HepG2 (cell line): ENCODE data around the gene CGREF1. TPM values are rescaled to one million over a fixed set of nuclear protein-coding genes. Genes with fewer than 3 reads are reported as not detected.

Source experiments
- ATAD3A ChIP-seq: sonication (generic); formaldehyde crosslinking; IDR thresholded peaks from 2 replicates; pipeline ENCODE4 v1.4.0; 2020; ENCODE audit warnings: missing genetic modification reagents
- DPF2 ChIP-seq: sonication (generic); formaldehyde crosslinking; IDR thresholded peaks from 2 replicates; pipeline ENCODE4 v1.4.0; 2020; ENCODE audit warnings: mild to moderate bottlenecking, low read depth, missing genetic modification reagents, borderline replicate concordance
- HDAC6 ChIP-seq: fragments of 200-600 bp; sonication (generic); IDR thresholded peaks from 2 replicates; pipeline ENCODE4 v1.7.0; 2017; ENCODE audit warnings: mild to moderate bottlenecking, antibody characterized with exemption, low read length, low read depth
- NFIC ChIP-seq: IDR thresholded peaks from 2 replicates; pipeline ENCODE4 v1.6.1; 2012; ENCODE audit warnings: mild to moderate bottlenecking, low read length, inconsistent platforms
- PPARG ChIP-seq: conservative IDR thresholded peaks from 2 replicates; pipeline ENCODE4 v1.6.1; 2016; ENCODE audit warnings: missing biosample characterization, missing genetic modification reagents
- RORA ChIP-seq: sonication (generic); formaldehyde crosslinking; IDR thresholded peaks from 2 replicates; pipeline ENCODE4 v1.5.0; 2020; ENCODE audit warnings: mild to moderate bottlenecking, missing genetic modification reagents, moderate library complexity
- ZNF326 ChIP-seq: sonication (generic); formaldehyde crosslinking; IDR thresholded peaks from 2 replicates; pipeline ENCODE4 v1.4.0; 2020; ENCODE audit warnings: missing genetic modification reagents, borderline replicate concordance
- polyA plus RNA-seq, 8 experiments: library from polyadenylated mRNA; depleted of rRNA in 3 of 8; stranded (reverse) in 7 of 8; unstranded in 1 of 8; fragments of >200 nt; fragmentation: Illumina TruSeq in 4 of 8; extraction: Trizol in 4 of 8; gene quantifications; 2 replicates each; pipeline versions ENCODE4 v1.2.1 to v1.2.3, GENCODE V29; 2011 to 2016; ENCODE audit warnings: low read depth in 4 of 8, missing spikeins in 1 of 8, mixed read lengths in 1 of 8; ENCODE audit not compliant: insufficient read depth in 1 of 8
- total RNA-seq, 5 experiments: library from RNA; depleted of rRNA; stranded (reverse); fragments of >200 nt; fragmentation: Illumina TruSeq; extraction: Trizol; gene quantifications; 2 replicates each; pipeline ENCODE4 v1.2.3, GENCODE V29; 2016; ENCODE audit warnings: low read depth in 1 of 5
- TF ChIP-seq, protein P1 (sequence below): sonication (generic); formaldehyde crosslinking; IDR thresholded peaks from 2 replicates; pipeline ENCODE4 v1.5.1; 2020; ENCODE audit warnings: mild to moderate bottlenecking, missing genetic modification reagents, borderline replicate concordance
- TF ChIP-seq, protein P2 (sequence below): IDR thresholded peaks from 2 replicates; pipeline ENCODE4 v1.6.1; 2016; ENCODE audit warnings: control low read depth
- TF ChIP-seq, protein P3 (sequence below): sonication (generic); formaldehyde crosslinking; IDR thresholded peaks from one replicate; pipeline ENCODE4 v1.5.1; 2020; ENCODE audit warnings: mild to moderate bottlenecking, missing genetic modification reagents; ENCODE audit errors: not compliant biosample characterization
- TF ChIP-seq, protein P4 (sequence below): sonication (generic); formaldehyde crosslinking; IDR thresholded peaks from 2 replicates; pipeline ENCODE4 v1.4.0; 2020; ENCODE audit warnings: missing genetic modification reagents

The CGREF1 gene
- total and polyA plus RNA-seq, 2 of the 13 experiments (the other 11 are each of a cell fraction or from before 2014, with no cell fraction given) = 13.9 to 23.4 TPM

DNA sequence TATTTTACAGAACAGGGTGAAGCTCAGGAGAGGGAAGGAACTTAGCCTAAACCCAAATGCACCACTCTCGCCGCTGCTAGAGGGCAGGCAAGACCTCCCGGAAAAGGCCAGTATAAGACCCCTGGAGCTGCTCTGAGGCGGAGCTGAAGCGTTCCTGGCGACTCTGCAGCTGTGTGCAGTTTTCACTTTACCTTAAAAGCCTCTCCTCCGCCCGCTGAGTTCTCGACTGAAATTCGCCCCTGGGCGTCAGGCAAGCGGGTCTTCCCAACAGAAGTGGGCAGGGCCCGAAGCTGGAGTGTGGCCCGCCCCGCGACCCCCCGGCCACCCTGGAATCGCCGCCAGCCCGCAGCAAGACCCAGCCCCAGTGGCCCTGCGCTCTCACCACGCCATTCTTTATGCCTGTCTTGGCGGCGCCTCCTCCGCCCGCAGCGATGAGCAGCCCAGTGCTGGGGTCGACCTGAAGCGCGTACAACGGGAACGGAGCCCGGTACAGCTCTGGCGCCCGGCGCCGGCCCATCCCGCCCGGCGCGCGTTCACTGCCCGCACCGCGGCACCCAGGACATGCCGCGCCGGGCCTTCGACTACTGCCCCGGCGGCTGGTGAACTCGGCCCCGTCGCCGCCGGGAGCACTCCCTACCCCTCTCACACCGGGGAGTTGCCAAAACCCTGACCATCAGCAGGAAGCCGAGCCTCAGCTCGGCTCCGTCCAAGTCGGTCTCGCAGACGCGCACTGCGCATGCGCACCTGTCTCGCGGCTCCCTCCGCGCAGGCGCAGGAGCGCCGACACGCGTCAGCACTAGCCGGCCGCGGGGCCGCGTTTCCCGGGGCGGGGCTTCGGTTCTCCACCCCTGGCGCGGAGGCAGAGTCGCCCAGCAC is 15.2 kb upstream of the CGREF1 start, which contains the start of gene PREB (continued):
- TF ChIP-seq, protein P1, sequence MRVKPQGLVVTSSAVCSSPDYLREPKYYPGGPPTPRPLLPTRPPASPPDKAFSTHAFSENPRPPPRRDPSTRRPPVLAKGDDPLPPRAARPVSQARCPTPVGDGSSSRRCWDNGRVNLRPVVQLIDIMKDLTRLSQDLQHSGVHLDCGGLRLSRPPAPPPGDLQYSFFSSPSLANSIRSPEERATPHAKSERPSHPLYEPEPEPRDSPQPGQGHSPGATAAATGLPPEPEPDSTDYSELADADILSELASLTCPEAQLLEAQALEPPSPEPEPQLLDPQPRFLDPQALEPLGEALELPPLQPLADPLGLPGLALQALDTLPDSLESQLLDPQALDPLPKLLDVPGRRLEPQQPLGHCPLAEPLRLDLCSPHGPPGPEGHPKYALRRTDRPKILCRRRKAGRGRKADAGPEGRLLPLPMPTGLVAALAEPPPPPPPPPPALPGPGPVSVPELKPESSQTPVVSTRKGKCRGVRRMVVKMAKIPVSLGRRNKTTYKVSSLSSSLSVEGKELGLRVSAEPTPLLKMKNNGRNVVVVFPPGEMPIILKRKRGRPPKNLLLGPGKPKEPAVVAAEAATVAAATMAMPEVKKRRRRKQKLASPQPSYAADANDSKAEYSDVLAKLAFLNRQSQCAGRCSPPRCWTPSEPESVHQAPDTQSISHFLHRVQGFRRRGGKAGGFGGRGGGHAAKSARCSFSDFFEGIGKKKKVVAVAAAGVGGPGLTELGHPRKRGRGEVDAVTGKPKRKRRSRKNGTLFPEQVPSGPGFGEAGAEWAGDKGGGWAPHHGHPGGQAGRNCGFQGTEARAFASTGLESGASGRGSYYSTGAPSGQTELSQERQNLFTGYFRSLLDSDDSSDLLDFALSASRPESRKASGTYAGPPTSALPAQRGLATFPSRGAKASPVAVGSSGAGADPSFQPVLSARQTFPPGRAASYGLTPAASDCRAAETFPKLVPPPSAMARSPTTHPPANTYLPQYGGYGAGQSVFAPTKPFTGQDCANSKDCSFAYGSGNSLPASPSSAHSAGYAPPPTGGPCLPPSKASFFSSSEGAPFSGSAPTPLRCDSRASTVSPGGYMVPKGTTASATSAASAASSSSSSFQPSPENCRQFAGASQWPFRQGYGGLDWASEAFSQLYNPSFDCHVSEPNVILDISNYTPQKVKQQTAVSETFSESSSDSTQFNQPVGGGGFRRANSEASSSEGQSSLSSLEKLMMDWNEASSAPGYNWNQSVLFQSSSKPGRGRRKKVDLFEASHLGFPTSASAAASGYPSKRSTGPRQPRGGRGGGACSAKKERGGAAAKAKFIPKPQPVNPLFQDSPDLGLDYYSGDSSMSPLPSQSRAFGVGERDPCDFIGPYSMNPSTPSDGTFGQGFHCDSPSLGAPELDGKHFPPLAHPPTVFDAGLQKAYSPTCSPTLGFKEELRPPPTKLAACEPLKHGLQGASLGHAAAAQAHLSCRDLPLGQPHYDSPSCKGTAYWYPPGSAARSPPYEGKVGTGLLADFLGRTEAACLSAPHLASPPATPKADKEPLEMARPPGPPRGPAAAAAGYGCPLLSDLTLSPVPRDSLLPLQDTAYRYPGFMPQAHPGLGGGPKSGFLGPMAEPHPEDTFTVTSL = no peak
- TF ChIP-seq, protein P2, sequence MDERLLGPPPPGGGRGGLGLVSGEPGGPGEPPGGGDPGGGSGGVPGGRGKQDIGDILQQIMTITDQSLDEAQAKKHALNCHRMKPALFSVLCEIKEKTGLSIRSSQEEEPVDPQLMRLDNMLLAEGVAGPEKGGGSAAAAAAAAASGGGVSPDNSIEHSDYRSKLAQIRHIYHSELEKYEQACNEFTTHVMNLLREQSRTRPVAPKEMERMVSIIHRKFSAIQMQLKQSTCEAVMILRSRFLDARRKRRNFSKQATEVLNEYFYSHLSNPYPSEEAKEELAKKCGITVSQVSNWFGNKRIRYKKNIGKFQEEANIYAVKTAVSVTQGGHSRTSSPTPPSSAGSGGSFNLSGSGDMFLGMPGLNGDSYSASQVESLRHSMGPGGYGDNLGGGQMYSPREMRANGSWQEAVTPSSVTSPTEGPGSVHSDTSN (CRISPR knock-in tag) = no peak
- TF ChIP-seq, protein P3, sequence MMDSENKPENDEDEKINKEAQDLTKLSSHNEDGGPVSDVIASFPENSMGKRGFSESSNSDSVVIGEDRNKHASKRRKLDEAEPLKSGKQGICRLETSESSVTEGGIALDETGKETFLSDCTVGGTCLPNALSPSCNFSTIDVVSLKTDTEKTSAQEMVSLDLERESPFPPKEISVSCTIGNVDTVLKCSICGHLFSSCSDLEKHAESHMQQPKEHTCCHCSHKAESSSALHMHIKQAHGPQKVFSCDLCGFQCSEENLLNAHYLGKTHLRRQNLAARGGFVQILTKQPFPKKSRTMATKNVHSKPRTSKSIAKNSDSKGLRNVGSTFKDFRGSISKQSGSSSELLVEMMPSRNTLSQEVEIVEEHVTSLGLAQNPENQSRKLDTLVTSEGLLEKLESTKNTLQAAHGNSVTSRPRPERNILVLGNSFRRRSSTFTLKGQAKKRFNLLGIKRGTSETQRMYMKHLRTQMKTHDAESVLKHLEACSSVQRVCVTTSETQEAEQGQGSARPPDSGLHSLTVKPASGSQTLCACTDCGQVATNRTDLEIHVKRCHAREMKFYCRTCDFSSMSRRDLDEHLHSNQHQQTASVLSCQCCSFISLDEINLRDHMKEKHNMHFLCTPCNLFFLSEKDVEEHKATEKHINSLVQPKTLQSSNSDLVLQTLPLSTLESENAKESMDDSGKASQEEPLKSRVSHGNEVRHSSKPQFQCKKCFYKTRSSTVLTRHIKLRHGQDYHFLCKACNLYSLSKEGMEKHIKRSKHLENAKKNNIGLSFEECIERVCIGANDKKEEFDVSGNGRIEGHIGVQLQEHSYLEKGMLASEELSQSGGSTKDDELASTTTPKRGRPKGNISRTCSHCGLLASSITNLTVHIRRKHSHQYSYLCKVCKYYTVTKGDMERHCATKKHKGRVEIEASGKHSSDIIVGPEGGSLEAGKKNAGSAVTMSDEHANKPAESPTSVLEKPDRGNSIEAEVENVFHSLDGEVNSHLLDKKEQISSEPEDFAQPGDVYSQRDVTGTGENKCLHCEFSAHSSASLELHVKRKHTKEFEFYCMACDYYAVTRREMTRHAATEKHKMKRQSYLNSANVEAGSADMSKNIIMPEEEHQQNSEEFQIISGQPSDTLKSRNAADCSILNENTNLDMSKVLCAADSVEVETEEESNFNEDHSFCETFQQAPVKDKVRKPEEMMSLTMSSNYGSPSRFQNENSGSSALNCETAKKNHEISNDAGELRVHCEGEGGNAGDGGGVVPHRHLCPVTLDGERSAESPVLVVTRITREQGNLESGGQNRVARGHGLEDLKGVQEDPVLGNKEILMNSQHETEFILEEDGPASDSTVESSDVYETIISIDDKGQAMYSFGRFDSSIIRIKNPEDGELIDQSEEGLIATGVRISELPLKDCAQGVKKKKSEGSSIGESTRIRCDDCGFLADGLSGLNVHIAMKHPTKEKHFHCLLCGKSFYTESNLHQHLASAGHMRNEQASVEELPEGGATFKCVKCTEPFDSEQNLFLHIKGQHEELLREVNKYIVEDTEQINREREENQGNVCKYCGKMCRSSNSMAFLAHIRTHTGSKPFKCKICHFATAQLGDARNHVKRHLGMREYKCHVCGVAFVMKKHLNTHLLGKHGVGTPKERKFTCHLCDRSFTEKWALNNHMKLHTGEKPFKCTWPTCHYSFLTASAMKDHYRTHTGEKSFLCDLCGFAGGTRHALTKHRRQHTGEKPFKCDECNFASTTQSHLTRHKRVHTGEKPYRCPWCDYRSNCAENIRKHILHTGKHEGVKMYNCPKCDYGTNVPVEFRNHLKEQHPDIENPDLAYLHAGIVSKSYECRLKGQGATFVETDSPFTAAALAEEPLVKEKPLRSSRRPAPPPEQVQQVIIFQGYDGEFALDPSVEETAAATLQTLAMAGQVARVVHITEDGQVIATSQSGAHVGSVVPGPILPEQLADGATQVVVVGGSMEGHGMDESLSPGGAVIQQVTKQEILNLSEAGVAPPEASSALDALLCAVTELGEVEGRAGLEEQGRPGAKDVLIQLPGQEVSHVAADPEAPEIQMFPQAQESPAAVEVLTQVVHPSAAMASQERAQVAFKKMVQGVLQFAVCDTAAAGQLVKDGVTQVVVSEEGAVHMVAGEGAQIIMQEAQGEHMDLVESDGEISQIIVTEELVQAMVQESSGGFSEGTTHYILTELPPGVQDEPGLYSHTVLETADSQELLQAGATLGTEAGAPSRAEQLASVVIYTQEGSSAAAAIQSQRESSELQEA (CRISPR knock-in tag) = peak; percentile 58
- TF ChIP-seq ZNF326 (CRISPR knock-in tag) = no peak
- TF ChIP-seq HDAC6 = no peak
- TF ChIP-seq, protein P4, sequence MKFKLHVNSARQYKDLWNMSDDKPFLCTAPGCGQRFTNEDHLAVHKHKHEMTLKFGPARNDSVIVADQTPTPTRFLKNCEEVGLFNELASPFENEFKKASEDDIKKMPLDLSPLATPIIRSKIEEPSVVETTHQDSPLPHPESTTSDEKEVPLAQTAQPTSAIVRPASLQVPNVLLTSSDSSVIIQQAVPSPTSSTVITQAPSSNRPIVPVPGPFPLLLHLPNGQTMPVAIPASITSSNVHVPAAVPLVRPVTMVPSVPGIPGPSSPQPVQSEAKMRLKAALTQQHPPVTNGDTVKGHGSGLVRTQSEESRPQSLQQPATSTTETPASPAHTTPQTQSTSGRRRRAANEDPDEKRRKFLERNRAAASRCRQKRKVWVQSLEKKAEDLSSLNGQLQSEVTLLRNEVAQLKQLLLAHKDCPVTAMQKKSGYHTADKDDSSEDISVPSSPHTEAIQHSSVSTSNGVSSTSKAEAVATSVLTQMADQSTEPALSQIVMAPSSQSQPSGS (CRISPR knock-in tag) = peak; percentile 46; the same call in 1 of the 2 replicates
- TF ChIP-seq DPF2 (CRISPR knock-in tag) = no peak
- no peak for TF ChIP-seq ATAD3A
- no peak for TF ChIP-seq RORA
- no peak for TF ChIP-seq PPARG (CRISPR knock-in tag)
- TF ChIP-seq NFIC = no peak
